C4-2B (cell line): ENCODE results near the gene TIGD7.

ENCODE experiments used
- CTCF ChIP-seq: fragments of 450-650 bp; conservative IDR thresholded peaks from 2 replicates; pipeline ENCODE4 v1.5.1; 2017; ENCODE audit warnings: mild to moderate bottlenecking
- ZFX ChIP-seq: fragments of 450-650 bp; IDR thresholded peaks from 2 replicates; pipeline ENCODE4 v1.6.1; 2017

- TF ChIP-seq CTCF (no peak), ZFX (no peak)
These were observed 30.7 kb downstream of the TIGD7 start for GRCh38 chr16:3274490-3274889.
